ENCODE data around the gene ITPR1.

- no peak for TF ChIP-seq EZH2 (IDR thresholded peaks at IDR 0.05)
- no peak for TF ChIP-seq POLR2AphosphoS5 (IDR thresholded peaks at IDR 0.05; ENCODE audit: borderline replicate concordance, low read depth, low read length)
- TF ChIP-seq FOXP2 (optimal IDR thresholded peaks at IDR 0.05; ENCODE audit: control extremely low read depth, extremely low read length, insufficient read depth): no peak
Observed at GRCh38 chr3:4746241-4746958, 253.3 kb downstream of the ITPR1 start.

Data from SK-N-MC (cell line).